M059J (cell line): ENCODE data around the gene THNSL1. TPM values are rescaled to one million over a fixed set of nuclear protein-coding genes. Genes with fewer than 3 reads are reported as not detected.
"Not testable (repeated sequence)": the region's sequence is repeated elsewhere in the genome, so short reads cannot be mapped to it uniquely, and the experiment has no call there.

ENCODE experiments used
- DNase-seq: peaks from one replicate; pipeline ENCODE4 v3.0.0-alpha.2; 2012; ENCODE audit warnings: low read depth
- total RNA-seq: library from RNA; depleted of rRNA; stranded (reverse); fragments of >200 nt; shearing (Covaris generic); gene quantifications from 2 replicates; pipeline ENCODE4 v1.2.3, GENCODE V29; 2014

The THNSL1 gene
- total RNA-seq, 1 experiment from 2014 or later = 1.5 TPM

- no peak for DNase-seq
Observed at GRCh38 chr10:24995072-24995471, 21.3 kb upstream of the THNSL1 start.

- no peak for DNase-seq
Observed at GRCh38 chr10:24998044-24998443, 18.4 kb upstream of the THNSL1 start.

GRCh38 chr10:25011591-25011990, 4.8 kb upstream of the THNSL1 start:
- not testable (repeated sequence) for DNase-seq

GRCh38 chr10:25014579-25014978, 1.8 kb upstream of the THNSL1 start:
- no peak for DNase-seq

GRCh38 chr10:25015828-25016375, 510 bp upstream of the THNSL1 start, which contains the start of gene ENKUR:
TSS of gene ENKUR (minus strand) at chr10:25016158. CDS start at chr10:25015936, 222 bp downstream.
- DNase-seq = peak; percentile 85

DNA sequence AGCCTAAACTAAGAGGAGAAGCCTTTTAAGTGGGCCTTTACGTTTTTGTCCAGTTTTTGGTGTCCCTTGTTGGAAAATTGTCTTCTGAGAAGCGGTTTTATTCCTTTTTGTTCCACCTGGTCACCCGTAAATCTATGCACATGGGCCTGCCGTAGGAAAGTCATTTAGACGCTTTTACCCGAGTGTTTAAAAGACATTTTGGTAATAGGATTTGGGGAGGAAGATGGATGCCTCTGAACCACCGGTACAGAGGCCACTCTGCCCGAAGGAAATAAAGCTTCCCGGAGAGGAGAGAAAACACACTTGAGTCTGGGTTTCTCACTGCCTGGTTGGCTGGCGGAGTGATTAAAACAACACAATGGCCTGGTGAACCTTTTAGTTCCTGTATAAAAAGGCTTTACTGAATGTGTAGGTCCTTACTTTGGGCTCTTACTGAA, 760 bp downstream of the THNSL1 start:
- DNase-seq = peak; percentile 7

DNA sequence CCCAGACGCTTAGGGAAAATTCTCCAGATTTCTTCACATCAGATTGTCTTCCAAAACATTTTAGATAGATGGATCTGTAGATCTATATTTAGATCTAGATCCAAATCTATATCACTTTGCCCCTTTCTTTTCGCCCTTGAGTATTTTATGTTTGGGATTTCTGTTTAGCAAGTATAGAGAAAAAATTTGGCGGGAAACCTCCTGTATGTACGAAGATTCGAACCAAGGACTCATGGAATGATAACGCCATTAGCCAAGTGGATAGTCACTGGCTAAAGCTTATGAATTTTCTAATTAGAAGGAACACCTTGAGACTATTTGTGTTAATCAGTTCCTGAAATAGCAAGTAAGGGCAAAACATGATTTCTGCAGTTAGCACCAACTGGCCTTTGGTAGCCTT, 1.2 kb downstream of the THNSL1 start:
- no peak for DNase-seq

DNA sequence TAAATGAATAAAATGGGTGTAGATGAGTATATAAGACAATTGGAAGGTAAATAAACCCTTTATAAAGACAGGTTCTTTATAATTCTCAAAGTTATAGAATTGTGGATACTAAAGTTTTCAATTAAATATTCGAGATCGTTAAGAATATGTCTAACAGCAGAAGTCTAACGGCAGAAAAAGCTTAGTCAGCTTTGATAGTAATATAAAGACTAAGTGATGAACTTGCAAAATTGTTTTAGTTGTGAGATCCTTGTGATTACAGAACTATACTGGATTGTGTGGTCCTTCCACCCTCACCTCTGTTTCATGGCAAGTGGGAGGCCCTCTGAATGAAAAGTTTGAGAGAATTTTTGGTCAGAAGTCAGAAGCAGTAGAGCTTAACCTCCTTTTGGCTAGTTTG, 2.3 kb downstream of the THNSL1 start:
- DNase-seq = no peak

- no peak for DNase-seq
Observed at GRCh38 chr10:25023278-25023677, 6.9 kb downstream of the THNSL1 start.

DNA sequence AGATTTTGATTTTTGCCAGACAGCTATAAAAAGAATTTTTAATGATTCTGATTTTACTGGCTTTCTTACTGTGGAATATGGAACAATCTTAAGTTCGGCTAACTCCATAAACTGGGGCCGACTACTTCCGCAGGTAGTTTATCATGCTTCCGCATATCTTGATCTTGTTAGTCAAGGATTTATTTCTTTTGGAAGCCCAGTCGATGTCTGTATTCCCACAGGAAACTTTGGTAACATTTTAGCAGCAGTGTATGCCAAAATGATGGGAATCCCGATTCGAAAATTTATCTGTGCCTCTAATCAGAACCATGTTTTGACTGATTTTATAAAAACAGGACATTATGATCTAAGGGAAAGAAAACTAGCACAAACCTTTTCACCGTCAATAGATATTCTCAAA, 8.1 kb downstream of the THNSL1 start:
- DNase-seq = no peak

- peak; percentile 28 for DNase-seq
Observed at GRCh38 chr10:25026463-25026862, 10.1 kb downstream of the THNSL1 start.

DNA sequence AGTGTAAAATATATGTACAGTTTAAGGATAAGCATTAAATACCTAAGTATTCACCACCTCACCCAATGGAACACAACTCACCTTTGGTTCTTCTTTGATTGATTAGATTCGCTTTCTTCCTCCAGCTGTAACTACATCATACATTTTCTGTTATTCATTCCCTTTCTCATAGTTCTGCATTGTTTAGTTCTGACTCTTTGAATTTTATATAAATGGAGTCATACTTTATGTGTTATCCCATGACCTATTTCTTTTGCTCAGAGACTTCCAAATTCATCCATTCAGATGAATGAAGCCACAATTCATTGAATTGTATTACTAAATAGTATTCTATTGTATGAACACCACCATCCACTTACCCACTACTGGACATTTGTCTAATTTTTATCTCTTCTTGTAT, 12.3 kb downstream of the THNSL1 start:
- no peak for DNase-seq

DNA sequence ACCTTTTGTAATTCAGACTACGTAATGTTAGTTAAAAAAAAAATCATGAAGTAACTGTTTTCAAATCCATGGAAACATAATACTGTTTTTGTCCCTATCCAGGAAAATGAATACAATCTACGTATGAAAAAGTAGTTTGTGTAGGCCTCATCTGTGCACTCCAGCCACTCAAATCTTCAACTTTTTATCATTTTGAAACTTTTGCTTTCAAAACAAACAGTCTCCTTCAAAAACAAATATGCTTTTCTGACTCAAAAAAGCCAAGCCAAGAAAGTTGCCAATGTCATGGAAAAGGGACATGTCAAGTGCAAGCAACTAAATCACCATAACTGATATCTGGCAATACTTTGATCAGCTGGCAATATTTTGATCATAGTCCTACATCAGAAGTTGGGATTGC, 13.1 kb downstream of the THNSL1 start:
- DNase-seq = no peak

GRCh38 chr10:25036381-25036780, 20.0 kb downstream of the THNSL1 start:
- no peak for DNase-seq

DNA sequence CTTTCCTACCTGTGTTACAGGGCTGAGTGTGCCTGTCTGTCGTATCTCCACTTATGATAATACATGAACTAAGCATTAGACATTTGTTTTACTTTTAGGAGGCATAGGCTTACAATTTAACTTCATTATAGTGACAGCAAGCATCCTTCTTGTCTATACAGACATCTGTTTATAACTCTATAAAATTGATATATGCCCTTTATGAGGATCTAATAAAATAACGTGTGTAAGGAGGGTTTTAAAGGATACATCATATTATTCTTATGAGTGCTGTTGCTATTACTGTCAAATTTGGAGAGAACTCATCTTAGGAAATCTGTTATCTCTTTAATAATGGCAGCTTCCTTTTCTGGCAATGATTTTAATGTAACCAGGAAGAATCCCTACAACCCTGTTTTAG, 21.9 kb downstream of the THNSL1 start:
- no peak for DNase-seq

GRCh38 chr10:25039531-25039930, 23.1 kb downstream of the THNSL1 start:
- DNase-seq = no peak

GRCh38 chr10:25046641-25047040, 30.2 kb downstream of the THNSL1 start:
- DNase-seq = no peak

DNA sequence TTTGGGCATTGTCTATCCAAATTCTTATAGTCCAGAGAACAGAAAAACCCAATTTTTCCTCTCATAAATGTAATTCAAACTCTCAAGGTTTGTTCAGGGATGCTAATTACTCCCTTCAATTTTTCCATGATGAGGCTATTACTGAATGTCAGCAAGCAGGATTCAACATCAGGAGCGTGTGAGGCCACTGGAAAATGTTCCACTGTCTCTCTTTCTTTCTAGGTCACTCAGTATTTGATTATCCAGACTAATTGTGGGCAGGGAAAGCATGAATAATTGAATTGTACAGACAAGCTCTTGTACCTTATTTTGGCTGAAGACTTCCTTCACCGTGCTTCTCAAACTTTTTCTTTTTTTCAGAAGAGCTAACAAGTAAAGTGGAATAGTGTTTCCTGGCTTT, 30.7 kb downstream of the THNSL1 start:
- DNase-seq = no peak

DNA sequence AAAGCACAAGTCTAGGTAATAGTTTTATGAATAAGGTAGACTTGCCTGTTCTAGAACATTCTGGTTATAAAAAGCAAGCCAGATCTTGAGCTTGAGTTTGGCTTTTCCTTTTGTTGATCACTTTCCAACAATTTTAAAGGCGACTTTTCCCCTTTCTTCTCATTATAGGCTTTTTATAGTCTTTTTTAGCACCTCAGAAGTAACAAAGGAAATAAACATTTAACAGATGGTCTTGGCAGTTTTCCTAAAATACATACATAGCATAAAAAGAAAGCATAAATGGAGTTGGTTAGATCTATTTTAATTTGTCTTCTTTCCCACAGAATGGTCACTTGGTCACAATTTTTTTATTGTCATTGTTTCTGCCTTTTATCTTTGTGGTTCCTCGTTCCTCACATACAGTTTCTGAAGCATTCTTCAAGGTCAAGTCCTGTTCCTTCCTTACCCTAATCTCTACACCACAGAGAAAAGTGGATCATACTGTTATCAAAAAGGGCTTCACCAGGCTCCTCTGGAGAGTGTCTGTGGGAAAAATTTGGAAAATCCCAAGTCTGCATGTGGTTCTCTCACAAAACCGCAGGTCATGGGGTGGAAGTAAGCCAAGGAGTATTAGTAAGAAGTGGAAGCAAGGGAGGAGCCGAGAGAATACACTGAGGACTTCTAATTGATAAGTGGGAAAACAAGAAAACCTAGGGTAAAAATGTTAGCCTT, 31.3 kb downstream of the THNSL1 start:
- peak; percentile 82 for DNase-seq

- DNase-seq = no peak
Observed at GRCh38 chr10:25048450-25048849, 32.0 kb downstream of the THNSL1 start.

- DNase-seq = no peak
Observed at GRCh38 chr10:25049966-25050365, 33.6 kb downstream of the THNSL1 start.

GRCh38 chr10:25050402-25050801, 34.0 kb downstream of the THNSL1 start:
- no peak for DNase-seq

DNA sequence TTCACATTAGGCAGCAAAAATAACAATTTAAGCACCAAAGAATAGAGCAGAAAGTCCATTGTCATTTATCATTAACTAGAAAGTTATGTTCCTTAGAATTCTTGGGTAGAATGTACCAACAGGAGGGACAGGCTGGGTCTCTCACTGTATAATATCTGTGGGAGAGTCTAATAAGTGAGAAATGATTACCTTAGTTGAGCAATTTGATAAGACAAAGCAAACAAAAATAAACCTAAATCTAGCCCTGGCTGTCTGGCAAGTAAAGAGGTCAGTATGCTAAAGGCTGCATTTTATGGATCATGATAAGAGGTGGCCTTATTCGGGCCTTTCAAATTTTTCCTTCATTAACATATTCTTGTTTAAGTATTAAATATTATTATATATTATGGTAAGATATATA, 35.6 kb downstream of the THNSL1 start:
- DNase-seq = no peak

DNA sequence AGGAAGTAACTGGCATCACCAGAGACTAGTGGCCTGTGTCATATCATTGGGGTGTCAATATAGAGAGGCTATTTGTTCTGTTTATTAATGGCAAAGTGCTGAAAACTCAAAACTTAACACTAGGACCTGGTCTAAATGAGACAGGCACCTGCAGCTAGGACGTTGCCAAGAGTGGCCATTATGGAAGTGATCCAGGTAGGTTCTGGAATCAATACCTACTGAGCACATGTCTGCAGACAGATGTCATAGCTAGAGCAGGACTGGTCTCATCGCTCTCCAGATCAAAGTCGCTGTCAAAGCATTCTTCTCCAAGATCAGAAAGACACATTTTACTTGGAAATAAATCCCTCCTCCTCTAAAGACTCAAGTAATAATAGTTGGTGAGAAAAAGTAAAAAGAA, 40.3 kb downstream of the THNSL1 start:
- DNase-seq = no peak
